HL-60/S4 (cell line): Measurements from ENCODE around the gene IL24.

Experiments used
- in situ Hi-C: fragments of 300-500 bp; cut with MboI; formaldehyde crosslinking; loops from 2 replicates; pipeline ENCODE4 v1.14.3; 2022; ENCODE audit warnings: low sequenced_read_pairs

The IL24 gene

DNA sequence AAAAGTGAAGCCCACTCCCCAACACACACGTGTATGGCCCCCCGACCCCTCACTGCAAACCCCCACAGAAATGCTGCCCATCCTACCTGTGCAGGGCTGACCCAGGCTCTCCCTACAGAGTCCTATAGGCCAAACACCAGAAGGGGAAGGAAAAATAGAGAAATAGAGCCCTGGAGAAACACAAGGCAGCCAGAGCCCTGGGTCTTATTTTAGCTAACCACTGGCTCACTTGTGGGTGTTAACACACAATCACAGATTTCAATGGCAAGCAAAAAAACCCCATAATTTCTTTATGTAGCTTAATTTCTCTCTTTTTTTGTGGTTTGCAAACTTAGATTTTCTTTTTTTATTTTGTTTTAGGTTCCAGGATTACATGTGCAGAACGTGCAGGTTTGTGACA lies 50.0 kb downstream of the IL24 start:
- in situ Hi-C loops: no loop called here

DNA sequence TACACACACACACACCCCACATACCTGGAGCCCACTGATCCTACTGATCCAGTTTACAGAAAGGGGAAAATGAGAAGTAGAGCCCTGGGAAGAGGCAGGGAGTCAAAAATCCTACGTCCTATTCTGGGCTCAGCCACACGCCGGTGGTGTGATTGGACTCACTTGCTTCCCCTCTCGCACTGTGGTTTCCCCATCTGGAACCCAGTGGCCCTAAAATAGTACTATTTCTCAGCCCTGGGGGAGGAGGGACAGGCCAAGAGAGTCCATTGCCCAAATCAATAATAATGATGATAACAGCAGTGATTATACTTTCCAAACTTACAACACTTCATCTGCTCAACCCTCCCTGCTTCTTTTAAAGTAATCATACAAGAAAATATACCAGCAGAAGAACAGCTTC lies 52.0 kb downstream of the IL24 start:
- in situ Hi-C loops: no loop called here

DNA sequence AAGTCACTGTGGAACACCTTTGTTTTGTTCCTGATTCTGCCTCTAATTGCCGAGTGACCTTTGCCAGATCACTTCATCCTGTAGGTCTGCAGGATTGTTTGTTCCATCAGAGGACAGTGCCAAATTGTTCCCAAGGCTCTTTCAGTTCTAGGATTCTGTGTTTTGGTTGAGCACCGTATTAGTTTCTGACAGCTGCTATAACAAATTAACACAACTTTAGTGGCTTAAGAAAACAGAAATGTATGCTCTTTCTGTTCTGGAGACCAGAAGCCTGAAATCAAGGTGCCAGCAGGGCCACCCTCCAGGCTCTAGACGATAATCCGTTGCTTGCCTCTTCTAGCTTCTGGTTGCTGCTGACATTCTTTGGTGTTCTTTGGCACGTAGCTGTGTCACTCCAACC lies 52.4 kb downstream of the IL24 start:
- in situ Hi-C loops: no loop called here

DNA sequence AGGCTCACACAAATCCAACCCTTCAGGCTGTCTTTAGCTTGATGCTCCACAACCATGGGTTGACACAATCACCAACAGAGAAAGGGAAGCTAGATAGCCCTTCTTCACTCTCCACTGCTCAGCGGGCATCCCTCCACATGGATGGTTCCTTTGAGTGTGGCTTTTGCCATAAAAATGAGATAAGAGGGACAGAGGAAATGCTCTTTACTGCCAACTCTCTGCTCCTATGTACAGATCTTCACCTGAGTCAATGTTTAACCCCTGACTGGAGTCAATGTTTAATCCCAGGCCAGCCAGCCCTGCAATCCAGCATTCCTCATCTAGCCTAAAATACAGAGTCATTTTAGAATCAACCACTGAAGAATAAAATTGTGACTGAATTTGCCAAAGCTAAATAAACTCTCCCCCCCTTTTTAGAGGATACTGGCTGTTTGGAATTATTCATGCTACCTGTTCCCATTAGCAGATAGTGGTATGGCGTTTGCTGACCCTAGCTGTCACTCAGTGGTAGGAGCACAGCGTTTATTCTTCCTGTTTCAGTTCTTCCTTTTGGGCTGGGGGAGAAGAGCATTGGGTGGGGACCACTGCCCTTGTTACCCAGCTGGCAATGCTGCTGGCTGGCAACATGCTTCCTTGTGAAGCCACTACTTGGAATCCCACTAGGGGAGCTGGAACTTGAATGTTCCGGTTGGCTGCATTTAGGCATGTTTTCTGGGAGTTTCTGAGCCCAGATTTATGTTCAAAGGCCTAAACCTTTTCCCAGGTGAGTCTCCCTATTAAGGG lies 54.3 kb downstream of the IL24 start:
- in situ Hi-C loops: no loop called here

DNA sequence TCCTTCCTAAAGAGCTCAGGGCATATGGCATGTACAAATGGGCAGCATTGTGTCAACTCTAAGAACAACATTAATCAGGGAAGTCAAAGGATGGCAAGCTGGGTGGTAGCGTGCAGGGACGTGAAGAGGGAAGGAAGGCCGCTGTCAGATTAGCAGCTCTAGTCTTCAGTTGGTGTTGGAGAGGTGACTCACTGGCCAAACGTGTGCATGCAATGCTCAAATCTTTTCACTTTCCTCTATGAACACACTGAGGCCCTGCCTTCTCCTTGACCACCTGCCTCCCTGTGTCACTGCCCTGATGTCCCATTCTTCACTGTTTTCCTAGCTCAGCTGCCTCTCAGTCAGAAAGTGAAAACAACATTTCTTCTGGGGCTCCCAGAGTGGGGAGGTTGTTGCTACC lies 54.9 kb downstream of the IL24 start:
- in situ Hi-C loops: no loop called here

DNA sequence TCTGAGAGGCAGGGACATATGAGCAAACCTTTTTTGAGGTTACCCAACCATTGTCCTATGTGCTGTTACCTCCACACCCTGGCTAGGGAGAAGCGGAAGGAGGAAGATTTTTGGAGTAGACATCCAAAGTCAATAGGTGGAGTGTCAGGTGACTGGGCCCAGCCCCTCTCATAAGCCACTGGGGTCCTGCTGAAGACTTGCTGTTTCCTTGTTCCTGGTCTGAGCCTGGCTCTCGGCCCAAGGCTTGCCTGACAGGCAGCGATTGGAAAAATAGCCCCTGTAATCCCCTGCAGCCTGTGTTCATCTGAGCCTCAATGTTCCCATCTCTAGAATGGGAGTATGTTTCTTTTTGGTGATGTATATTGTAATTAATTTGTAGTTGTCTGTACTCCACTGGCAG lies 55.9 kb downstream of the IL24 start:
- in situ Hi-C loops: no loop called here

DNA sequence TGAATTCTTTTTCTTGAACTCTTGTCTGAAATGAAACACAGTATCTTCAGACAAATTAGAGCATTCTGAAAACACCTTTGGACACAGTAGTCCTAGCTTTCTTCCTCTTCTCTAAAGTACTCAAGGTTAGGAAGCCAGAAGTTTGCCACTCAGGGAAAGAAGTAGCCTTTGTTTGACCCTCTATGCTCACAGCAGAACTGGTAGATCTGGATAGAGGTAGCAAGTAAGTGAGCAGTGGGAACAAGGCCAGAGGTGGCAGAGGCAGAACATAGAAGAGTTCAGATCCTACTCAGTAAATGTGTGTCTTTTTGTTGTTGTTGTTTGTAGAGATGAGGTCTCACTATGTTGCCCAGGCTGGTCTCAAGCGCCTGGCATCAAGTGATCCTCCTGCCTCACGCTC lies 56.4 kb downstream of the IL24 start:
- in situ Hi-C loops: no loop called here
